Karpas-422 (cell line): Measurements from ENCODE around the gene RPL3. TPM values are rescaled to one million over a fixed set of nuclear protein-coding genes. Genes with fewer than 3 reads are reported as not detected.
A peak's percentile ranks its signal among the peaks of the same experiment; 100 is the strongest.

Experiments
- DNase-seq: peaks from one replicate; pipeline ENCODE4 v3.0.0-alpha.2; 2015
- H2AFZ ChIP-seq: fragments of 200-600 bp; sonication (generic); 2 replicates; pipeline ENCODE4 v1.6.1; 2014; ENCODE audit warnings: antibody characterized with exemption, low read length, mixed read lengths
- H3K27ac ChIP-seq: fragments of 200-600 bp; sonication (generic); 2 replicates; pipeline ENCODE4 v1.5.1; 2014; ENCODE audit warnings: mild to moderate bottlenecking, low read length, moderate library complexity
- H3K27me3 ChIP-seq: fragments of 200-600 bp; sonication (generic); 2 replicates; pipeline ENCODE4 v1.6.1; 2014; ENCODE audit warnings: low read length, mixed read lengths
- H3K36me3 ChIP-seq: fragments of 200-600 bp; sonication (generic); 2 replicates; pipeline ENCODE4 v1.6.1; 2014; ENCODE audit warnings: low read length, mixed read lengths; ENCODE audit not compliant: insufficient read depth
- H3K4me1 ChIP-seq: fragments of 200-600 bp; sonication (generic); 2 replicates; pipeline ENCODE4 v1.6.1; 2014; ENCODE audit warnings: mild to moderate bottlenecking, low read length, mixed read lengths
- H3K4me2 ChIP-seq: fragments of 200-600 bp; sonication (generic); 2 replicates; pipeline ENCODE4 v1.6.1; 2014; ENCODE audit warnings: low read length, low read depth, mild to moderate bottlenecking; ENCODE audit not compliant: poor library complexity, severe bottlenecking
- H3K4me3 ChIP-seq: fragments of 200-600 bp; sonication (generic); 2 replicates; pipeline ENCODE4 v1.5.1; 2014; ENCODE audit warnings: mild to moderate bottlenecking, antibody characterized with exemption, low read length, mixed read lengths
- H3K79me2 ChIP-seq: fragments of 200-600 bp; sonication (generic); 2 replicates; pipeline ENCODE4 v1.6.1; 2014; ENCODE audit warnings: mild to moderate bottlenecking, low read length, mixed read lengths
- H3K9ac ChIP-seq: fragments of 200-600 bp; sonication (generic); 2 replicates; pipeline ENCODE4 v1.6.0; 2014; ENCODE audit warnings: low read length
- H3K9me2 ChIP-seq: fragments of 200-600 bp; sonication (generic), shearing (Covaris generic); replicated peaks from 2 replicates; pipeline ENCODE4 v1.6.0; 2014; ENCODE audit warnings: mild to moderate bottlenecking, low read length, moderate library complexity; ENCODE audit not compliant: insufficient read depth
- H3K9me3 ChIP-seq: fragments of 300-700, 200-600 bp; sonication (generic); 2 replicates; pipeline ENCODE4 v1.6.1; 2014; ENCODE audit warnings: low read length, mixed read lengths
- H4K20me1 ChIP-seq: fragments of 200-600 bp; sonication (generic); 2 replicates; pipeline ENCODE4 v1.6.1; 2014; ENCODE audit warnings: mild to moderate bottlenecking, antibody characterized with exemption, low read length, low read depth; ENCODE audit not compliant: insufficient read depth
- total RNA-seq: library from RNA; depleted of rRNA; stranded (reverse); fragments of >200 nt; shearing (Covaris generic); gene quantifications from 2 replicates; pipeline ENCODE4 v1.2.3, GENCODE V29; 2014; ENCODE audit warnings: low replicate concordance

Gene RPL3
- total RNA-seq, 1 experiment from 2014 or later = 1,770 TPM

- Histone ChIP-seq H3K4me3 (peak overlapping the region; percentile 81), H3K9ac (peak overlapping the region; percentile 85), H3K4me2 (peak overlapping the region; percentile 94), H3K79me2 (peaks cover 37% of the 10 kb centered on the region), H3K27ac (peak overlapping the region; percentile 87), H3K27me3 (no peaks in the 10 kb centered on the region), H3K9me3 (no peaks in the 10 kb centered on the region), H3K4me1 (peaks cover 36% of the 10 kb centered on the region), H3K9me2 (no peaks in the 10 kb centered on the region), H3K36me3 (peaks cover 57% of the 10 kb centered on the region), H2AFZ (no peak overlapping the region), H4K20me1 (peaks cover 62% of the 10 kb centered on the region)
- no peak for DNase-seq
Measured at GRCh38 chr22:39317775-39318506, 1.5 kb downstream of the RPL3 start.

- H3K9ac ChIP-seq = peak overlapping the region; percentile 39
- no peak overlapping the region for H2AFZ ChIP-seq
- DNase-seq = peak; percentile 93
- peaks cover 68% of the 10 kb centered on the region for H4K20me1 ChIP-seq
- H3K4me2 ChIP-seq = peak overlapping the region; percentile 94
- peaks cover 36% of the 10 kb centered on the region for H3K4me1 ChIP-seq
- H3K4me3 ChIP-seq = peak overlapping the region; percentile 81
- H3K9me2 ChIP-seq = no peaks in the 10 kb centered on the region
- no peaks in the 10 kb centered on the region for H3K9me3 ChIP-seq
- H3K36me3 ChIP-seq = peaks cover 63% of the 10 kb centered on the region
- H3K27me3 ChIP-seq = no peaks in the 10 kb centered on the region
- peaks cover 37% of the 10 kb centered on the region for H3K79me2 ChIP-seq
- H3K27ac ChIP-seq = peak overlapping the region; percentile 87
Measured at GRCh38 chr22:39317084-39317774, 2.2 kb downstream of the RPL3 start.

GRCh38 chr22:39316440-39317083, 2.9 kb downstream of the RPL3 start:
- H3K27ac ChIP-seq = peak overlapping the region; percentile 42; the same call in 1 of the 2 replicates
- peak overlapping the region; percentile 81 for H3K4me3 ChIP-seq
- H3K9me3 ChIP-seq = no peaks in the 10 kb centered on the region
- no peak overlapping the region for H2AFZ ChIP-seq
- H3K36me3 ChIP-seq = peaks cover 70% of the 10 kb centered on the region
- peaks cover 37% of the 10 kb centered on the region for H3K79me2 ChIP-seq
- peaks cover 36% of the 10 kb centered on the region for H3K4me1 ChIP-seq
- peaks cover 74% of the 10 kb centered on the region for H4K20me1 ChIP-seq
- H3K4me2 ChIP-seq = peak overlapping the region; percentile 94
- no peaks in the 10 kb centered on the region for H3K27me3 ChIP-seq
- no peaks in the 10 kb centered on the region for H3K9me2 ChIP-seq
- H3K9ac ChIP-seq = 0 out of 2 replicates have a peak overlapping the region, but pooled peaks have one; percentile 39
- DNase-seq = peak; percentile 81

GRCh38 chr22:39315389-39315788, 4.0 kb downstream of the RPL3 start:
- DNase-seq = no peak
- no peaks in the 10 kb centered on the region for H3K9me2 ChIP-seq
- peaks cover 37% of the 10 kb centered on the region for H3K79me2 ChIP-seq
- peaks cover 80% of the 10 kb centered on the region for H4K20me1 ChIP-seq
- H3K4me1 ChIP-seq = peaks cover 33% of the 10 kb centered on the region
- no peak overlapping the region for H3K4me2 ChIP-seq
- no peak overlapping the region for H3K9ac ChIP-seq
- no peak overlapping the region for H3K27ac ChIP-seq
- peaks cover 71% of the 10 kb centered on the region for H3K36me3 ChIP-seq
- H2AFZ ChIP-seq = no peak overlapping the region
- H3K4me3 ChIP-seq = no peak overlapping the region
- no peaks in the 10 kb centered on the region for H3K27me3 ChIP-seq
- no peaks in the 10 kb centered on the region for H3K9me3 ChIP-seq

GRCh38 chr22:39314251-39314971, 5.0 kb downstream of the RPL3 start:
- Histone ChIP-seq H3K4me1 (peaks cover 33% of the 10 kb centered on the region), H3K4me2 (no peak overlapping the region), H3K27ac (no peak overlapping the region), H3K4me3 (no peak overlapping the region), H3K9me2 (no peaks in the 10 kb centered on the region), H4K20me1 (peaks cover 89% of the 10 kb centered on the region), H3K27me3 (no peaks in the 10 kb centered on the region), H3K9me3 (no peaks in the 10 kb centered on the region), H3K9ac (no peak overlapping the region), H3K36me3 (peaks cover 75% of the 10 kb centered on the region), H2AFZ (no peak overlapping the region), H3K79me2 (peaks cover 37% of the 10 kb centered on the region)
- no peak for DNase-seq

- no peak overlapping the region for H3K9ac ChIP-seq
Measured at GRCh38 chr22:39313258-39314001, 6.0 kb downstream of the RPL3 start.

GRCh38 chr22:39312410-39312809, 7.0 kb downstream of the RPL3 start:
- Histone ChIP-seq H3K27me3 (no peaks in the 10 kb centered on the region), H3K36me3 (peaks cover 65% of the 10 kb centered on the region), H3K4me3 (no peak overlapping the region), H3K27ac (no peak overlapping the region), H3K4me2 (no peak overlapping the region), H2AFZ (no peak overlapping the region), H3K79me2 (peaks cover 18% of the 10 kb centered on the region), H3K9ac (no peak overlapping the region), H4K20me1 (peaks cover 83% of the 10 kb centered on the region), H3K4me1 (peaks cover 21% of the 10 kb centered on the region), H3K9me2 (no peaks in the 10 kb centered on the region), H3K9me3 (no peaks in the 10 kb centered on the region)
- no peak for DNase-seq

More at GRCh38 chr22:39313258-39314001, 6.0 kb downstream of the RPL3 start:
- Histone ChIP-seq H2AFZ (no peak overlapping the region), H3K9me2 (no peaks in the 10 kb centered on the region), H3K27ac (no peak overlapping the region), H3K4me1 (peaks cover 31% of the 10 kb centered on the region), H3K9me3 (no peaks in the 10 kb centered on the region), H3K4me2 (no peak overlapping the region), H3K4me3 (no peak overlapping the region), H4K20me1 (peaks cover 89% of the 10 kb centered on the region), H3K27me3 (no peaks in the 10 kb centered on the region), H3K36me3 (peaks cover 71% of the 10 kb centered on the region), H3K79me2 (peaks cover 27% of the 10 kb centered on the region)
- no peak for DNase-seq
